GM12891 (cell line): ENCODE results near the gene GHRL.

Source experiments
- POLR2A ChIP-seq: IDR thresholded peaks from 2 replicates; pipeline ENCODE4 v1.6.1; 2011; ENCODE audit warnings: low read depth, low read length, control low read depth
- POLR2AphosphoS5 ChIP-seq: IDR thresholded peaks from 2 replicates; pipeline ENCODE4 v1.6.1; 2011; ENCODE audit warnings: low read depth, low read length, control low read depth
- POU2F2 ChIP-seq: IDR thresholded peaks from 2 replicates; pipeline ENCODE4 v1.6.1; 2011; ENCODE audit warnings: low read depth, mild to moderate bottlenecking, control low read depth, low read length, moderate library complexity
- TAF1 ChIP-seq: IDR thresholded peaks from 2 replicates; pipeline ENCODE4 v1.6.1; 2011; ENCODE audit warnings: low read depth, low read length, control low read depth

GRCh38 chr3:10304905-10305304 is 12.2 kb upstream of the GHRL start:
- no peak for TF ChIP-seq POLR2A
- no peak for TF ChIP-seq POLR2AphosphoS5
- TF ChIP-seq TAF1, result no peak
- TF ChIP-seq POU2F2, result no peak
